CD8-positive, alpha-beta memory T cell (primary cell): ENCODE data around the gene USP40. TPM values are rescaled to one million over a fixed set of nuclear protein-coding genes. Genes with fewer than 3 reads are reported as not detected.
A peak's percentile ranks its signal among the peaks of the same experiment; 100 is the strongest.

Experiments used
- CTCF ChIA-PET: fragments of 350-600 bp; sonication (Branson Sonifier 250); formaldehyde crosslinking; loops from one replicate; lab custom pipeline; 2021; ENCODE audit warnings: antibody characterized with exemption; lab: Charles Lee
- POLR2A ChIA-PET: fragments of 350-600 bp; sonication (Branson Sonifier 250); formaldehyde crosslinking; loops from one replicate; lab custom pipeline; 2021; ENCODE audit warnings: antibody characterized with exemption; lab: Charles Lee
- DNase-seq, 5 donors: peaks; one replicate each; pipeline versions ENCODE4 v3.0.0 to v3.0.0-alpha.2; 2020 to 2022; ENCODE audit warnings: mixed read lengths in 1 of 5
- H3K27ac ChIP-seq: one replicate; pipeline ENCODE4 v1.7.0; 2013; ENCODE audit warnings: low read depth, mild to moderate bottlenecking, low read length, moderate library complexity
- H3K27me3 ChIP-seq: 2 replicates; pipeline ENCODE4 v1.7.0; 2013; ENCODE audit warnings: low read length, mild to moderate bottlenecking; ENCODE audit not compliant: insufficient read depth, poor library complexity, severe bottlenecking
- H3K36me3 ChIP-seq: 2 replicates; pipeline ENCODE4 v1.7.0; 2013; ENCODE audit warnings: mild to moderate bottlenecking, low read length, moderate library complexity; ENCODE audit not compliant: insufficient read depth
- H3K4me1 ChIP-seq: 2 replicates; pipeline ENCODE4 v1.7.0; 2013; ENCODE audit warnings: mild to moderate bottlenecking, low read length, moderate library complexity; ENCODE audit not compliant: insufficient read depth
- H3K4me3 ChIP-seq: 2 replicates; pipeline ENCODE4 v1.7.0; 2013; ENCODE audit warnings: mild to moderate bottlenecking, low read length
- H3K9me3 ChIP-seq: 2 replicates; pipeline ENCODE4 v1.7.0; 2013; ENCODE audit warnings: mild to moderate bottlenecking, low read length
- H3K27ac Mint-ChIP-seq, 8 donors: one replicate each; pipeline ENCODE4 v1.8.0; 2020 to 2021; ENCODE audit warnings: mixed read lengths in 8 of 8, mild to moderate bottlenecking in 6 of 8, inconsistent platforms in 3 of 8, moderate library complexity in 3 of 8
- H3K27me3 Mint-ChIP-seq, 2 donors: one replicate each; pipeline ENCODE4 v1.8.0; 2020 to 2021; ENCODE audit warnings: mixed read lengths in 2 of 2, mild to moderate bottlenecking in 1 of 2, moderate library complexity in 1 of 2
- H3K36me3 Mint-ChIP-seq, 3 donors: one replicate each; pipeline ENCODE4 v1.8.0; 2020 to 2021; ENCODE audit warnings: mixed read lengths in 3 of 3, inconsistent platforms in 1 of 3, mild to moderate bottlenecking in 1 of 3
- H3K4me1 Mint-ChIP-seq, 3 donors: one replicate each; pipeline ENCODE4 v1.8.0; 2020 to 2021; ENCODE audit warnings: mixed read lengths in 3 of 3, inconsistent platforms in 1 of 3, mild to moderate bottlenecking in 1 of 3
- H3K4me3 Mint-ChIP-seq, 7 donors: one replicate each; pipeline ENCODE4 v1.8.0; 2020 to 2021; ENCODE audit warnings: mixed read lengths in 7 of 7, mild to moderate bottlenecking in 6 of 7, moderate library complexity in 4 of 7, inconsistent platforms in 2 of 7
- H3K9me3 Mint-ChIP-seq, 5 donors: one replicate each; pipeline ENCODE4 v1.8.0; 2020 to 2022; ENCODE audit warnings: mixed read lengths in 5 of 5, mild to moderate bottlenecking in 3 of 5, moderate library complexity in 2 of 5, inconsistent platforms in 1 of 5
- polyA plus RNA-seq: library from polyadenylated mRNA; unstranded; fragments of 300-500 nt; fragmentation: Illumina TruSeq; gene quantifications from one replicate; pipeline ENCODE4 v1.2.3, GENCODE V29; 2021
- total RNA-seq, 2 experiments: library from RNA; stranded (reverse); gene quantifications; one replicate each; pipeline ENCODE4 v1.2.3, GENCODE V29; 2021

Gene USP40
- total and polyA plus RNA-seq, 3 experiments from 2014 or later = 5.4 to 14.8 (median 13.3) TPM

- Mint-ChIP-seq H3K36me3 (peaks cover 17 to 95% (median 33%) of the 10 kb centered on the region in 3 donors), H3K27me3 (no peaks in the 10 kb centered on the region), H3K27ac (peak overlapping the region in 2 of 8 donors; percentile 20 to 26), H3K4me3 (no peak overlapping the region), H3K9me3 (no peaks in the 10 kb centered on the region), H3K4me1 (no peaks in the 10 kb centered on the region)
- peak in 1 of 5 donors; percentile 39 for DNase-seq
- ChIA-PET CTCF (interaction anchor here (1.4 kb wide), 1 partner anchor 25 kb away, joined by 3 read pairs; no protein-coding TSS in a partner anchor), POLR2A (no interaction called here)
- Histone ChIP-seq H3K9me3 (no peaks in the 10 kb centered on the region), H3K4me1 (no peaks in the 10 kb centered on the region), H3K27me3 (no peaks in the 10 kb centered on the region), H3K27ac (no peak overlapping the region), H3K36me3 (peaks cover 42% of the 10 kb centered on the region), H3K4me3 (no peak overlapping the region)
Measured at GRCh38 chr2:233468047-233468740, 98.4 kb downstream of the USP40 start.

GRCh38 chr2:233466991-233467603, 99.5 kb downstream of the USP40 start:
- no peak overlapping the region for H3K4me3 ChIP-seq
- H3K36me3 Mint-ChIP-seq = peaks cover 8 to 95% (median 30%) of the 10 kb centered on the region in 3 donors
- peak overlapping the region in 2 of 8 donors; percentile 5 to 36 for H3K27ac Mint-ChIP-seq
- H3K36me3 ChIP-seq = peaks cover 45% of the 10 kb centered on the region
- H3K27ac ChIP-seq = no peak overlapping the region
- H3K4me1 Mint-ChIP-seq = no peaks in the 10 kb centered on the region
- H3K4me1 ChIP-seq = no peaks in the 10 kb centered on the region
- no peaks in the 10 kb centered on the region for H3K27me3 Mint-ChIP-seq
- no peaks in the 10 kb centered on the region for H3K27me3 ChIP-seq
- ChIA-PET POLR2A (no interaction called here), CTCF (interaction anchor here (1.4 kb wide), 1 partner anchor 24 kb away, joined by 3 read pairs; no protein-coding TSS in a partner anchor)
- no peak overlapping the region for H3K4me3 Mint-ChIP-seq
- no peaks in the 10 kb centered on the region for H3K9me3 Mint-ChIP-seq
- DNase-seq = peak in 1 of 5 donors; percentile 42
- H3K9me3 ChIP-seq = no peaks in the 10 kb centered on the region

- Mint-ChIP-seq H3K27me3 (no peaks in the 10 kb centered on the region), H3K36me3 (peaks cover 5 to 92% (median 31%) of the 10 kb centered on the region in 3 donors), H3K9me3 (no peaks in the 10 kb centered on the region), H3K27ac (no peak overlapping the region), H3K4me1 (no peaks in the 10 kb centered on the region), H3K4me3 (no peak overlapping the region)
- H3K4me3 ChIP-seq = no peak overlapping the region
- peaks cover 61% of the 10 kb centered on the region for H3K36me3 ChIP-seq
- no peaks in the 10 kb centered on the region for H3K27me3 ChIP-seq
- H3K4me1 ChIP-seq = no peaks in the 10 kb centered on the region
- no peak overlapping the region for H3K27ac ChIP-seq
- peak in 1 of 5 donors; percentile 33 for DNase-seq
- ChIA-PET CTCF (interaction anchor here (1.0 to 1.3 kb wide), 2 partner anchors 11 to 12 kb away, joined by 3 read pairs; no protein-coding TSS in a partner anchor), POLR2A (no interaction called here)
- H3K9me3 ChIP-seq = no peaks in the 10 kb centered on the region
Measured at GRCh38 chr2:233464531-233465240, 101.9 kb downstream of the USP40 start.

GRCh38 chr2:233464056-233464455, 102.5 kb downstream of the USP40 start:
- Histone ChIP-seq H3K36me3 (peaks cover 67% of the 10 kb centered on the region), H3K4me3 (no peak overlapping the region), H3K27ac (no peak overlapping the region), H3K4me1 (no peaks in the 10 kb centered on the region), H3K27me3 (no peaks in the 10 kb centered on the region), H3K9me3 (no peaks in the 10 kb centered on the region)
- H3K36me3 Mint-ChIP-seq = peaks cover 5 to 92% (median 29%) of the 10 kb centered on the region in 3 donors
- peak overlapping the region in 1 of 8 donors; percentile 79 for H3K27ac Mint-ChIP-seq
- ChIA-PET CTCF (interaction anchor here (1.3 kb wide), 1 partner anchor 12 kb away, joined by 3 read pairs; no protein-coding TSS in a partner anchor), POLR2A (no interaction called here)
- DNase-seq = peak in 1 of 5 donors; percentile 39
- H3K4me3 Mint-ChIP-seq = no peak overlapping the region
- peaks cover 0 to 2% of the 10 kb centered on the region in 2 donors for H3K27me3 Mint-ChIP-seq
- no peaks in the 10 kb centered on the region for H3K4me1 Mint-ChIP-seq
- H3K9me3 Mint-ChIP-seq = no peaks in the 10 kb centered on the region

GRCh38 chr2:233463586-233463985, 103.0 kb downstream of the USP40 start:
- Mint-ChIP-seq H3K27me3 (peaks cover 0 to 3% of the 10 kb centered on the region in 2 donors), H3K36me3 (peaks cover 5 to 92% (median 25%) of the 10 kb centered on the region in 3 donors), H3K9me3 (no peaks in the 10 kb centered on the region), H3K27ac (peak overlapping the region in 2 of 8 donors; percentile 20 to 42), H3K4me3 (no peak overlapping the region), H3K4me1 (no peaks in the 10 kb centered on the region)
- Histone ChIP-seq H3K27me3 (no peaks in the 10 kb centered on the region), H3K27ac (no peak overlapping the region), H3K4me1 (no peaks in the 10 kb centered on the region), H3K4me3 (no peak overlapping the region), H3K36me3 (peaks cover 66% of the 10 kb centered on the region), H3K9me3 (no peaks in the 10 kb centered on the region)
- ChIA-PET CTCF (interaction anchor here (1.3 kb wide), 1 partner anchor 12 kb away, joined by 3 read pairs; no protein-coding TSS in a partner anchor), POLR2A (no interaction called here)
- DNase-seq = no peak

- Histone ChIP-seq H3K27ac (no peak overlapping the region), H3K4me3 (no peak overlapping the region), H3K9me3 (no peaks in the 10 kb centered on the region), H3K4me1 (no peaks in the 10 kb centered on the region), H3K36me3 (peaks cover 64% of the 10 kb centered on the region), H3K27me3 (no peaks in the 10 kb centered on the region)
- no peak overlapping the region for H3K4me3 Mint-ChIP-seq
- no peak for DNase-seq
- H3K9me3 Mint-ChIP-seq = no peaks in the 10 kb centered on the region
- H3K4me1 Mint-ChIP-seq = no peaks in the 10 kb centered on the region
- peak overlapping the region in 2 of 8 donors; percentile 15 to 20 for H3K27ac Mint-ChIP-seq
- peaks cover 0 to 3% of the 10 kb centered on the region in 2 donors for H3K27me3 Mint-ChIP-seq
- CTCF ChIA-PET = no interaction called here
- H3K36me3 Mint-ChIP-seq = peaks cover 0 to 91% (median 21%) of the 10 kb centered on the region in 3 donors
- POLR2A ChIA-PET = no interaction called here
Measured at GRCh38 chr2:233462826-233463470, 103.6 kb downstream of the USP40 start.

- Mint-ChIP-seq H3K9me3 (no peaks in the 10 kb centered on the region), H3K27ac (peak overlapping the region in 2 of 8 donors; percentile 15 to 60), H3K4me1 (no peaks in the 10 kb centered on the region), H3K27me3 (peaks cover 0 to 3% of the 10 kb centered on the region in 2 donors), H3K36me3 (peaks cover 6 to 92% (median 25%) of the 10 kb centered on the region in 3 donors), H3K4me3 (no peak overlapping the region)
- no peaks in the 10 kb centered on the region for H3K9me3 ChIP-seq
- DNase-seq = no peak
- peaks cover 62% of the 10 kb centered on the region for H3K36me3 ChIP-seq
- ChIA-PET CTCF (no interaction called here), POLR2A (no interaction called here)
- no peaks in the 10 kb centered on the region for H3K27me3 ChIP-seq
- H3K4me1 ChIP-seq = no peaks in the 10 kb centered on the region
- no peak overlapping the region for H3K27ac ChIP-seq
- no peak overlapping the region for H3K4me3 ChIP-seq
Measured at GRCh38 chr2:233462202-233462785, 104.3 kb downstream of the USP40 start.
